HCT116 (cell line): ENCODE data around the gene SORL1. TPM values are rescaled to one million over a fixed set of nuclear protein-coding genes. Genes with fewer than 3 reads are reported as not detected.

Experiments used
- ATAC-seq: fragments of 200-7000 bp; cut with Tn5 transposase; 2 replicates; pipeline ENCODE4 v1.9.1; 2020; ENCODE audit warnings: mild to moderate bottlenecking, moderate library complexity
- BruUV-seq: library from RNA; stranded (reverse); fragments of 400-500 nt; replicated peaks from 2 replicates; lab custom pipeline; 2021; lab: Mats Ljungman, UMichigan
- CTCF ChIA-PET: fragments of 300-600 bp; sonication (Branson Sonifier 250); formaldehyde crosslinking; loops from one replicate; lab custom pipeline; 2021; ENCODE audit warnings: antibody characterized with exemption; lab: Charles Lee
- POLR2A ChIA-PET: fragments of 300-600, 350-600 bp; sonication (Branson Sonifier 250); formaldehyde crosslinking; loops from one replicate; lab custom pipeline; 2021; ENCODE audit warnings: antibody characterized with exemption; lab: Charles Lee
- RAD21 ChIA-PET, 2 experiments: fragments of 300-600 bp; sonication (Branson Sonifier 250); formaldehyde crosslinking; loops; one replicate each; lab custom pipeline; 2023; ENCODE audit warnings: low total read pairs in 2 of 2; ENCODE audit not compliant: uncharacterized antibody in 2 of 2, unreplicated experiment in 2 of 2, low non-redundant PET in 1 of 2; lab: Charles Lee
- DNase-seq: peaks from one replicate; pipeline ENCODE4 v3.0.0-alpha.2; 2010; ENCODE audit warnings: low read depth, low spot score
- H2AFZ ChIP-seq: fragments of 200-600 bp; shearing (Covaris generic), sonication (generic); 2 replicates; pipeline ENCODE4 v1.6.1; 2017; ENCODE audit warnings: low read depth, mixed run types, mixed read lengths, antibody characterized with exemption, low read length; ENCODE audit not compliant: poor library complexity, severe bottlenecking
- H3K27ac ChIP-seq: 2 replicates; pipeline ENCODE4 v1.5.1; 2012; ENCODE audit warnings: low read depth, low read length
- H3K27me3 ChIP-seq: fragments of 200-600 bp; sonication (generic); 2 replicates; pipeline ENCODE4 v1.6.1; 2016; ENCODE audit warnings: mixed run types, low read length, mixed read lengths; ENCODE audit not compliant: insufficient read depth
- H3K36me3 ChIP-seq, 2 experiments: fragments of 200-500 bp in 1 of 2; fragments of 200-600 bp in 1 of 2; sonication (Bioruptor generic) in 1 of 2; sonication (generic) in 1 of 2; 2 replicates each; pipeline versions ENCODE4 v1.5.1 to v1.6.1; 2014 to 2016; ENCODE audit warnings: low read length in 2 of 2, inconsistent platforms in 1 of 2, mixed read lengths in 1 of 2, mixed run types in 1 of 2; ENCODE audit not compliant: insufficient read depth in 2 of 2, control insufficient read depth in 1 of 2
- H3K4me1 ChIP-seq, 2 experiments: fragments of 200-600 bp in 1 of 2; sonication (generic) in 1 of 2; 2 replicates each; pipeline versions ENCODE4 v1.5.1 to v1.6.1; 2012 to 2017; ENCODE audit warnings: low read length in 2 of 2, inconsistent platforms in 1 of 2, mild to moderate bottlenecking in 1 of 2, mixed read lengths in 1 of 2, mixed run types in 1 of 2, moderate library complexity in 1 of 2; ENCODE audit not compliant: insufficient read depth in 2 of 2, control insufficient read depth in 1 of 2
- H3K4me2 ChIP-seq: fragments of 200-600 bp; sonication (generic); 2 replicates; pipeline ENCODE4 v1.6.1; 2017; ENCODE audit warnings: mixed run types, low read length, mixed read lengths
- H3K4me3 ChIP-seq, 2 experiments: fragments of 200-600 bp in 1 of 2; sonication (generic) in 1 of 2; replicated peaks in 1 of 2; 2 replicates each; pipeline ENCODE4 v1.5.1; 2011 to 2016; ENCODE audit warnings: low read length in 2 of 2, control low read depth in 1 of 2, low read depth in 1 of 2, mild to moderate bottlenecking in 1 of 2, mixed read lengths in 1 of 2, mixed run types in 1 of 2
- H3K79me2 ChIP-seq: fragments of 200-600 bp; sonication (generic); 2 replicates; pipeline ENCODE4 v1.6.1; 2017; ENCODE audit warnings: mild to moderate bottlenecking, mixed run types, low read length, moderate library complexity, mixed read lengths; ENCODE audit not compliant: insufficient read depth
- H3K9ac ChIP-seq: fragments of 200-600 bp; sonication (generic); 2 replicates; pipeline ENCODE4 v1.6.1; 2016; ENCODE audit warnings: low read length, mixed read lengths
- H3K9me2 ChIP-seq: fragments of 200-600 bp; sonication (generic), shearing (Covaris generic); 2 replicates; pipeline ENCODE4 v1.6.1; 2017; ENCODE audit warnings: mixed run types, mild to moderate bottlenecking, moderate library complexity; ENCODE audit not compliant: insufficient read depth
- H3K9me3 ChIP-seq, 2 experiments: fragments of 200-500 bp in 1 of 2; fragments of 200-600 bp in 1 of 2; sonication (Bioruptor generic) in 1 of 2; sonication (generic) in 1 of 2; 2 replicates each; pipeline ENCODE4 v1.6.1; 2014 to 2017; ENCODE audit warnings: low read length in 2 of 2, mixed read lengths in 2 of 2, inconsistent platforms in 1 of 2, low read depth in 1 of 2, mild to moderate bottlenecking in 1 of 2, mixed run types in 1 of 2, moderate library complexity in 1 of 2; ENCODE audit not compliant: control insufficient read depth in 1 of 2, insufficient read depth in 1 of 2
- H4K20me1 ChIP-seq: fragments of 200-600 bp; sonication (generic), shearing (Covaris generic); 2 replicates; pipeline ENCODE4 v1.6.1; 2017; ENCODE audit warnings: mixed run types, mild to moderate bottlenecking, moderate library complexity; ENCODE audit not compliant: insufficient read depth
- EGR1 ChIP-seq: IDR thresholded peaks from 2 replicates; pipeline ENCODE4 v1.6.1; 2012; ENCODE audit warnings: low read depth
- EZH2phosphoT487 ChIP-seq: fragments of 200-600 bp; IDR thresholded peaks from 2 replicates; pipeline ENCODE4 v1.6.1; 2018; ENCODE audit warnings: antibody characterized with exemption, borderline replicate concordance
- POLR2AphosphoS5 ChIP-seq: IDR thresholded peaks from 2 replicates; pipeline ENCODE4 v1.6.1; 2011; ENCODE audit warnings: mild to moderate bottlenecking, low read depth, low read length, moderate library complexity
- RAD21 ChIP-seq: IDR thresholded peaks from 2 replicates; pipeline ENCODE4 v1.6.1; 2012; ENCODE audit warnings: low read depth, mild to moderate bottlenecking
- SIN3A ChIP-seq: IDR thresholded peaks from 2 replicates; pipeline ENCODE4 v1.6.1; 2012; ENCODE audit warnings: low read depth
- SRF ChIP-seq: IDR thresholded peaks from 2 replicates; pipeline ENCODE4 v1.6.1; 2012; ENCODE audit warnings: low read depth
- TCF7L2 ChIP-seq: IDR thresholded peaks from 2 replicates; pipeline ENCODE4 v1.7.0; 2011; ENCODE audit warnings: borderline replicate concordance, inconsistent platforms; ENCODE audit not compliant: insufficient read depth, insufficient read length; ENCODE audit errors: extremely low read depth
- intact Hi-C: fragments of 100-400 bp; cut with micrococcal nuclease; formaldehyde crosslinking; loops from 2 replicates; pipeline ENCODE4 v1.10.0; 2022
- total RNA-seq: library from RNA; stranded (reverse); gene quantifications from one replicate; pipeline ENCODE4 v1.2.1, GENCODE V29; 2021; ENCODE audit not compliant: unreplicated experiment
- TF ChIP-seq, protein P1 (sequence below): IDR thresholded peaks from 2 replicates; pipeline ENCODE4 v1.6.1; 2012; ENCODE audit warnings: low read depth
- TF ChIP-seq, protein P2 (sequence below): IDR thresholded peaks from 2 replicates; pipeline ENCODE4 v1.6.1; 2012

The SORL1 gene
- total RNA-seq, 1 experiment from 2014 or later = 17.4 TPM

DNA sequence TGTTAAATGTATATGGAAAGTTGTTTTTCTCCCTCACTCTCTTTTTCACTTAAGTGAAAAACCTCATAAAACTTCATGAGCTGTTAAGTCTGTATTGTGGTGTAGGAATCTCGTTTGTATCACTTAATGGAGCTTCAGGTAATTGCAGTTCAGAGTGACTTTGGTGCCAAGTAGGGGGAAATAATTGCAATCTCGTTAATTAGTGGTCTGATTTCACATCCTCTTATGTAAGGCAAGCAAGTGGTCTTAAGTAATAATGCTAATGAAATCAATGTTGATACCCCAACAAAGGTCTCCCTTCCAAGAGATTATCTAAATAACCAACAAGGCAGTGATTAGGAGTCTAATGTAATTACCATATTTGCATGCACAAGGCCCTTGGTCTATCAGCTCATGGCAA is 174.9 kb downstream of the SORL1 start:
- Histone ChIP-seq H3K4me2 (no peak overlapping the region), H3K4me3 (no peak overlapping the region), H2AFZ (no peak overlapping the region), H4K20me1 (no peaks in the 10 kb centered on the region), H3K79me2 (no peaks in the 10 kb centered on the region), H3K4me1 (no peaks in the 10 kb centered on the region), H3K36me3 (no peaks in the 10 kb centered on the region), H3K9me3 (no peaks in the 10 kb centered on the region), H3K9ac (no peak overlapping the region), H3K27me3 (no peaks in the 10 kb centered on the region), H3K9me2 (no peaks in the 10 kb centered on the region), H3K27ac (no peak overlapping the region)
- ChIA-PET POLR2A (no interaction called here), RAD21 (no interaction called here), CTCF (no interaction called here)
- TF ChIP-seq SRF = no peak
- TF ChIP-seq TCF7L2 = no peak
- no peak for TF ChIP-seq POLR2AphosphoS5
- TF ChIP-seq, protein P1, sequence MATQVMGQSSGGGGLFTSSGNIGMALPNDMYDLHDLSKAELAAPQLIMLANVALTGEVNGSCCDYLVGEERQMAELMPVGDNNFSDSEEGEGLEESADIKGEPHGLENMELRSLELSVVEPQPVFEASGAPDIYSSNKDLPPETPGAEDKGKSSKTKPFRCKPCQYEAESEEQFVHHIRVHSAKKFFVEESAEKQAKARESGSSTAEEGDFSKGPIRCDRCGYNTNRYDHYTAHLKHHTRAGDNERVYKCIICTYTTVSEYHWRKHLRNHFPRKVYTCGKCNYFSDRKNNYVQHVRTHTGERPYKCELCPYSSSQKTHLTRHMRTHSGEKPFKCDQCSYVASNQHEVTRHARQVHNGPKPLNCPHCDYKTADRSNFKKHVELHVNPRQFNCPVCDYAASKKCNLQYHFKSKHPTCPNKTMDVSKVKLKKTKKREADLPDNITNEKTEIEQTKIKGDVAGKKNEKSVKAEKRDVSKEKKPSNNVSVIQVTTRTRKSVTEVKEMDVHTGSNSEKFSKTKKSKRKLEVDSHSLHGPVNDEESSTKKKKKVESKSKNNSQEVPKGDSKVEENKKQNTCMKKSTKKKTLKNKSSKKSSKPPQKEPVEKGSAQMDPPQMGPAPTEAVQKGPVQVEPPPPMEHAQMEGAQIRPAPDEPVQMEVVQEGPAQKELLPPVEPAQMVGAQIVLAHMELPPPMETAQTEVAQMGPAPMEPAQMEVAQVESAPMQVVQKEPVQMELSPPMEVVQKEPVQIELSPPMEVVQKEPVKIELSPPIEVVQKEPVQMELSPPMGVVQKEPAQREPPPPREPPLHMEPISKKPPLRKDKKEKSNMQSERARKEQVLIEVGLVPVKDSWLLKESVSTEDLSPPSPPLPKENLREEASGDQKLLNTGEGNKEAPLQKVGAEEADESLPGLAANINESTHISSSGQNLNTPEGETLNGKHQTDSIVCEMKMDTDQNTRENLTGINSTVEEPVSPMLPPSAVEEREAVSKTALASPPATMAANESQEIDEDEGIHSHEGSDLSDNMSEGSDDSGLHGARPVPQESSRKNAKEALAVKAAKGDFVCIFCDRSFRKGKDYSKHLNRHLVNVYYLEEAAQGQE = no peak
- TF ChIP-seq EZH2phosphoT487 = no peak
- ATAC-seq = no peak
- no TSS peak for BruUV-seq
- no peak for DNase-seq
- intact Hi-C loops = no loop called here

DNA sequence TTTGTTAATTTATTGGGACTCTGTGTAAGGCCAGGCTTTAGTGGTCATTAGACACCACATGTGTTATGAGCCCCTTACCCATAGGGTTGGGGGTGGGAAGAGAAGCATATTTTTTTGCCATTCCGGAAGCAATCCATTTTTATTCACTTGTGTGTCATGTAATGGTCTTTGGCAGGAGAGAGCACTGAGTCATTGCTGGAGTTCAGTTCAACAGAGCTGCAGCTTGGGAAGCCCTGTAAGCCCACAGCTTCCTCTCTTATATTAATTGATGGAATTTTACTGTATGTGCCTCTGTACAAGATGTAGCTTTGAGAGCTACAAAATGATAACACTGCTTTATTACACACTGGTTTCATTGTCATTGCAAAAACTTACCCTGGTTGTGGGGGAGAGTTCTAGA is 177.9 kb downstream of the SORL1 start:
- Histone ChIP-seq H3K27me3 (no peaks in the 10 kb centered on the region), H3K36me3 (no peaks in the 10 kb centered on the region), H3K9me3 (no peaks in the 10 kb centered on the region), H3K9ac (no peak overlapping the region), H3K4me1 (peaks cover 0 to 7% of the 10 kb centered on the region in 2 experiments; a peak in 2 of 4 replicates), H3K9me2 (no peaks in the 10 kb centered on the region), H3K4me3 (no peak overlapping the region), H2AFZ (no peak overlapping the region), H4K20me1 (no peaks in the 10 kb centered on the region), H3K4me2 (no peak overlapping the region), H3K79me2 (no peaks in the 10 kb centered on the region), H3K27ac (no peak overlapping the region)
- intact Hi-C loops = no loop called here
- ChIA-PET RAD21 (no interaction called here), CTCF (no interaction called here), POLR2A (no interaction called here)
- DNase-seq (no peak), ATAC-seq (no peak)
- no TSS peak for BruUV-seq
- TF ChIP-seq, protein P2, sequence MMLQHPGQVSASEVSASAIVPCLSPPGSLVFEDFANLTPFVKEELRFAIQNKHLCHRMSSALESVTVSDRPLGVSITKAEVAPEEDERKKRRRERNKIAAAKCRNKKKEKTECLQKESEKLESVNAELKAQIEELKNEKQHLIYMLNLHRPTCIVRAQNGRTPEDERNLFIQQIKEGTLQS = no peak
- TF ChIP-seq RAD21 (no peak), SIN3A (no peak), EGR1 (no peak)
